HG03378 (cell line): ENCODE results near the gene ATXN7.

Experiments used
- ATAC-seq: cut with Tn5 transposase; IDR thresholded peaks from one replicate; pipeline ENCODE4 v1.9.1; 2021; ENCODE audit warnings: mild to moderate bottlenecking, moderate library complexity; ENCODE audit not compliant: unreplicated experiment

Gene ATXN7

GRCh38 chr3:63980019-63980418, 116.4 kb downstream of the ATXN7 start:
- ATAC-seq, result no peak

GRCh38 chr3:63980830-63981498, 117.3 kb downstream of the ATXN7 start:
- ATAC-seq, result no peak

- no peak for ATAC-seq
These were observed 118.3 kb downstream of the ATXN7 start for GRCh38 chr3:63981980-63982379.

GRCh38 chr3:63984391-63984790, 120.7 kb downstream of the ATXN7 start:
- no peak for ATAC-seq

GRCh38 chr3:63986146-63986545, 122.5 kb downstream of the ATXN7 start:
- ATAC-seq, result no peak

- no peak for ATAC-seq
These were observed 123.2 kb downstream of the ATXN7 start for GRCh38 chr3:63986831-63987230.

GRCh38 chr3:63988943-63989342, 125.3 kb downstream of the ATXN7 start:
- no peak for ATAC-seq

GRCh38 chr3:63990204-63990603, 126.5 kb downstream of the ATXN7 start:
- no peak for ATAC-seq

GRCh38 chr3:63990733-63991132, 127.1 kb downstream of the ATXN7 start:
- no peak for ATAC-seq

- no peak for ATAC-seq
These were observed 128.0 kb downstream of the ATXN7 start for GRCh38 chr3:63991666-63992065.

- ATAC-seq, result no peak
These were observed 129.0 kb downstream of the ATXN7 start for GRCh38 chr3:63992516-63993209.

- ATAC-seq, result peak; percentile 65
These were observed 130.0 kb downstream of the ATXN7 start for GRCh38 chr3:63993653-63994079.

- ATAC-seq, result no peak
These were observed 131.4 kb downstream of the ATXN7 start for GRCh38 chr3:63995086-63995485.

GRCh38 chr3:63998852-63999754, 135.4 kb downstream of the ATXN7 start:
- no peak for ATAC-seq

GRCh38 chr3:64000453-64001055, 136.9 kb downstream of the ATXN7 start:
- no peak for ATAC-seq

GRCh38 chr3:64002233-64002632, 138.6 kb downstream of the ATXN7 start:
- ATAC-seq, result no peak

GRCh38 chr3:64003589-64003988, 139.9 kb downstream of the ATXN7 start:
- no peak for ATAC-seq

GRCh38 chr3:64008017-64008416, 144.3 kb downstream of the ATXN7 start:
- ATAC-seq, result no peak

GRCh38 chr3:64008487-64009351, 145.1 kb downstream of the ATXN7 start:
- ATAC-seq, result no peak

GRCh38 chr3:64009528-64009927, 145.9 kb downstream of the ATXN7 start:
- ATAC-seq, result no peak
